Measurements from ENCODE around the gene LMX1B. TPM values are rescaled to one million over a fixed set of nuclear protein-coding genes. Genes with fewer than 3 reads are reported as not detected.
A peak's percentile ranks its signal among the peaks of the same experiment; 100 is the strongest.

Gene LMX1B
- total and polyA plus RNA-seq, 4 experiments from 2014 or later = not detected

GRCh38 chr9:126611193-126611591 lies 2.5 kb upstream of the LMX1B start:
- intact Hi-C loops (cut with micrococcal nuclease) = loop anchor here (1.0 kb wide), 1 partner anchor 79 kb away; no protein-coding TSS in a partner anchor
- CTCF ChIA-PET (ENCODE audit: partially characterized antibody) = no interaction called here
- peak overlapping the region in 6 of 8 donors; percentile 36 to 78 (median 53) for H3K4me3 Mint-ChIP-seq
- Histone ChIP-seq H3K27me3 (ENCODE audit: insufficient read depth, low read length) (peaks cover 26% of the 10 kb centered on the region), H3K4me1 (ENCODE audit: insufficient read depth, low read length) (peaks cover 31% of the 10 kb centered on the region), H3K27ac (ENCODE audit: low read depth, low read length) (no peak overlapping the region), H3K36me3 (ENCODE audit: insufficient read depth, low read length) (no peaks in the 10 kb centered on the region), H3K9me3 (ENCODE audit: control insufficient read depth in 1 of 2, low read length in 2 of 2) (no peaks in the 10 kb centered on the region), H3K4me3 (ENCODE audit: low read length in 2 of 2) (no peak overlapping the region)
- no peaks in the 10 kb centered on the region for H3K36me3 Mint-ChIP-seq
- H3K9me3 Mint-ChIP-seq = peaks cover 0 to 2% (median 0%) of the 10 kb centered on the region in 8 donors
- H3K27ac Mint-ChIP-seq = no peak overlapping the region
- H3K27me3 Mint-ChIP-seq = peaks cover 48 to 55% of the 10 kb centered on the region in 2 donors
- no peak for DNase-seq
- POLR2A ChIA-PET (ENCODE audit: partially characterized antibody) = no interaction called here
- H3K4me1 Mint-ChIP-seq = peaks cover 13 to 28% (median 20%) of the 10 kb centered on the region in 4 donors

- intact Hi-C loops (cut with micrococcal nuclease) = loop anchor here (1.0 kb wide), 1 partner anchor 79 kb away; no protein-coding TSS in a partner anchor
- H3K4me1 ChIP-seq (ENCODE audit: insufficient read depth, low read length) = peaks cover 31% of the 10 kb centered on the region
- H3K36me3 Mint-ChIP-seq = no peaks in the 10 kb centered on the region
- H3K9me3 ChIP-seq (ENCODE audit: control insufficient read depth in 1 of 2, low read length in 2 of 2) = no peaks in the 10 kb centered on the region
- peak; percentile 48 to 61 (median 55) for DNase-seq
- peaks cover 51 to 53% of the 10 kb centered on the region in 2 donors for H3K27me3 Mint-ChIP-seq
- peaks cover 31% of the 10 kb centered on the region for H3K27me3 ChIP-seq (ENCODE audit: insufficient read depth, low read length)
- peaks cover 0 to 2% (median 0%) of the 10 kb centered on the region in 8 donors for H3K9me3 Mint-ChIP-seq
- no peak overlapping the region for H3K27ac ChIP-seq (ENCODE audit: low read depth, low read length)
- H3K36me3 ChIP-seq (ENCODE audit: insufficient read depth, low read length) = no peaks in the 10 kb centered on the region
- peak overlapping the region; percentile 64 to 86 (median 79) for H3K4me3 Mint-ChIP-seq
- POLR2A ChIA-PET (ENCODE audit: partially characterized antibody) = no interaction called here
- CTCF ChIA-PET (ENCODE audit: partially characterized antibody) = no interaction called here
- H3K4me1 Mint-ChIP-seq = peaks cover 15 to 30% (median 21%) of the 10 kb centered on the region in 4 donors
- peak overlapping the region in 1 of 2 donors; percentile 35 for H3K4me3 ChIP-seq (ENCODE audit: low read length in 2 of 2)
- H3K27ac Mint-ChIP-seq = peak overlapping the region in 3 of 7 donors; percentile 11 to 52 (median 26)
These were observed 2.0 kb upstream of the LMX1B start for GRCh38 chr9:126611592-126612325.

- H3K4me3 ChIP-seq (ENCODE audit: low read length in 2 of 2) = peak overlapping the region in 1 of 2 donors; percentile 35
These were observed 1.4 kb upstream of the LMX1B start for GRCh38 chr9:126612326-126612812.

GRCh38 chr9:126612813-126613641 lies 701 bp upstream of the LMX1B start:
- Histone ChIP-seq H3K27ac (ENCODE audit: low read depth, low read length) (no peak overlapping the region), H3K27me3 (ENCODE audit: insufficient read depth, low read length) (peaks cover 32% of the 10 kb centered on the region), H3K9me3 (ENCODE audit: control insufficient read depth in 1 of 2, low read length in 2 of 2) (no peaks in the 10 kb centered on the region), H3K36me3 (ENCODE audit: insufficient read depth, low read length) (no peaks in the 10 kb centered on the region), H3K4me1 (ENCODE audit: insufficient read depth, low read length) (peaks cover 33% of the 10 kb centered on the region), H3K4me3 (ENCODE audit: low read length in 2 of 2) (no peak overlapping the region)
- intact Hi-C loops (cut with micrococcal nuclease) = no loop called here
- H3K4me3 Mint-ChIP-seq = peak overlapping the region; percentile 62 to 84 (median 77)
- peaks cover 51 to 54% of the 10 kb centered on the region in 2 donors for H3K27me3 Mint-ChIP-seq
- DNase-seq = no peak
- H3K27ac Mint-ChIP-seq = peak overlapping the region in 1 of 7 donors; percentile 41
- H3K9me3 Mint-ChIP-seq = peaks cover 0 to 2% (median 0%) of the 10 kb centered on the region in 8 donors
- ChIA-PET CTCF (ENCODE audit: partially characterized antibody) (no interaction called here), POLR2A (ENCODE audit: partially characterized antibody) (no interaction called here)
- H3K4me1 Mint-ChIP-seq = peaks cover 13 to 32% (median 26%) of the 10 kb centered on the region in 4 donors
- no peaks in the 10 kb centered on the region for H3K36me3 Mint-ChIP-seq

More at GRCh38 chr9:126612326-126612812, 1.4 kb upstream of the LMX1B start:
- H3K27ac Mint-ChIP-seq = peak overlapping the region in 2 of 7 donors; percentile 11 to 52
- ChIA-PET CTCF (ENCODE audit: partially characterized antibody) (no interaction called here), POLR2A (ENCODE audit: partially characterized antibody) (no interaction called here)
- Histone ChIP-seq H3K4me1 (ENCODE audit: insufficient read depth, low read length) (peaks cover 31% of the 10 kb centered on the region), H3K27ac (ENCODE audit: low read depth, low read length) (no peak overlapping the region), H3K9me3 (ENCODE audit: control insufficient read depth in 1 of 2, low read length in 2 of 2) (no peaks in the 10 kb centered on the region), H3K27me3 (ENCODE audit: insufficient read depth, low read length) (peaks cover 33% of the 10 kb centered on the region), H3K36me3 (ENCODE audit: insufficient read depth, low read length) (no peaks in the 10 kb centered on the region)
- intact Hi-C loops (cut with micrococcal nuclease) = no loop called here
- H3K4me1 Mint-ChIP-seq = peaks cover 15 to 30% (median 24%) of the 10 kb centered on the region in 4 donors
- peaks cover 51 to 53% of the 10 kb centered on the region in 2 donors for H3K27me3 Mint-ChIP-seq
- no peaks in the 10 kb centered on the region for H3K36me3 Mint-ChIP-seq
- peaks cover 0 to 2% (median 0%) of the 10 kb centered on the region in 8 donors for H3K9me3 Mint-ChIP-seq
- DNase-seq = no peak
- peak overlapping the region; percentile 64 to 86 (median 79) for H3K4me3 Mint-ChIP-seq

- Mint-ChIP-seq H3K27ac (no peak overlapping the region), H3K36me3 (no peaks in the 10 kb centered on the region), H3K27me3 (peaks cover 50 to 51% of the 10 kb centered on the region in 2 donors), H3K4me1 (peaks cover 13 to 38% (median 29%) of the 10 kb centered on the region in 4 donors), H3K9me3 (peaks cover 0 to 2% (median 0%) of the 10 kb centered on the region in 8 donors), H3K4me3 (no peak overlapping the region)
- Histone ChIP-seq H3K9me3 (ENCODE audit: control insufficient read depth in 1 of 2, low read length in 2 of 2) (no peaks in the 10 kb centered on the region), H3K4me1 (ENCODE audit: insufficient read depth, low read length) (peaks cover 39% of the 10 kb centered on the region), H3K27ac (ENCODE audit: low read depth, low read length) (no peak overlapping the region), H3K4me3 (ENCODE audit: low read length in 2 of 2) (no peak overlapping the region), H3K36me3 (ENCODE audit: insufficient read depth, low read length) (no peaks in the 10 kb centered on the region), H3K27me3 (ENCODE audit: insufficient read depth, low read length) (peaks cover 35% of the 10 kb centered on the region)
- POLR2A ChIA-PET (ENCODE audit: partially characterized antibody) = no interaction called here
- CTCF ChIA-PET (ENCODE audit: partially characterized antibody) = no interaction called here
- intact Hi-C loops (cut with micrococcal nuclease) = no loop called here
- DNase-seq = no peak
These were observed 343 bp downstream of the LMX1B start for GRCh38 chr9:126614088-126614454.

- intact Hi-C loops (cut with micrococcal nuclease) = no loop called here
- Mint-ChIP-seq H3K27ac (no peak overlapping the region), H3K4me1 (peaks cover 13 to 42% (median 30%) of the 10 kb centered on the region in 4 donors), H3K9me3 (peaks cover 0 to 2% (median 0%) of the 10 kb centered on the region in 8 donors), H3K36me3 (no peaks in the 10 kb centered on the region), H3K27me3 (peaks cover 48 to 50% of the 10 kb centered on the region in 2 donors), H3K4me3 (peak overlapping the region; percentile 66 to 84 (median 74))
- no peaks in the 10 kb centered on the region for H3K9me3 ChIP-seq (ENCODE audit: control insufficient read depth in 1 of 2, low read length in 2 of 2)
- ChIA-PET POLR2A (ENCODE audit: partially characterized antibody) (no interaction called here), CTCF (ENCODE audit: partially characterized antibody) (no interaction called here)
- peaks cover 39% of the 10 kb centered on the region for H3K4me1 ChIP-seq (ENCODE audit: insufficient read depth, low read length)
- DNase-seq = no peak
- H3K36me3 ChIP-seq (ENCODE audit: insufficient read depth, low read length) = no peaks in the 10 kb centered on the region
- H3K27me3 ChIP-seq (ENCODE audit: insufficient read depth, low read length) = peaks cover 35% of the 10 kb centered on the region
- H3K4me3 ChIP-seq (ENCODE audit: low read length in 2 of 2) = no peak overlapping the region
- no peak overlapping the region for H3K27ac ChIP-seq (ENCODE audit: low read depth, low read length)
These were observed 922 bp downstream of the LMX1B start for GRCh38 chr9:126614455-126615244.

All from CD4-positive, alpha-beta memory T cell (primary cell).